HEK293 (cell line): ENCODE data around the gene MAPKAPK3.
A peak's percentile ranks its signal among the peaks of the same experiment; 100 is the strongest.

Experiments used
- CTCF ChIA-PET: fragments of 350-600 bp; formaldehyde crosslinking; extraction: SDS; loops from one replicate; lab custom pipeline; 2021; ENCODE audit warnings: antibody characterized with exemption; lab: Yijun Ruan, JAX
- POLR2A ChIA-PET: fragments of 300-600 bp; formaldehyde crosslinking; extraction: SDS; loops from one replicate; lab custom pipeline; 2020; ENCODE audit warnings: antibody characterized with exemption, inconsistent platforms; lab: Yijun Ruan, JAX
- H3K27ac ChIP-seq: fragments of 200-500 bp; sonication (Bioruptor generic); 2 replicates; pipeline ENCODE4 v1.5.1; 2014; ENCODE audit warnings: low read depth, low read length, control low read depth, inconsistent platforms; ENCODE audit errors: extremely low read depth
- H3K36me3 ChIP-seq, 2 experiments: fragments of 200-500 bp in 1 of 2; sonication (Bioruptor generic) in 1 of 2; 1 replicate in 1 of 2; 2 replicates in 1 of 2; pipeline ENCODE4 v1.5.1; 2014 to 2017; ENCODE audit warnings: inconsistent platforms in 2 of 2, low read length in 2 of 2; ENCODE audit not compliant: control insufficient read depth in 2 of 2, insufficient read depth in 1 of 2
- H3K4me1 ChIP-seq: fragments of 200-500 bp; sonication (Bioruptor generic); 2 replicates; pipeline ENCODE4 v1.5.1; 2014; ENCODE audit warnings: mild to moderate bottlenecking, low read length, inconsistent platforms; ENCODE audit not compliant: control insufficient read depth, insufficient read depth
- H3K4me3 ChIP-seq: 2 replicates; pipeline ENCODE4 v1.5.1; 2011; ENCODE audit warnings: low read depth, mild to moderate bottlenecking, control low read depth, low read length, moderate library complexity
- H3K9me3 ChIP-seq: fragments of 200-500 bp; sonication (Bioruptor generic); 2 replicates; pipeline ENCODE4 v1.5.1; 2014; ENCODE audit warnings: low read depth, low read length, inconsistent platforms; ENCODE audit not compliant: control insufficient read depth, insufficient read depth
- BCL11B ChIP-seq: fragments of 450-650 bp; formaldehyde crosslinking; IDR thresholded peaks from 2 replicates; pipeline ENCODE4 v1.5.1; 2016; ENCODE audit warnings: low read depth, missing biosample characterization, missing genetic modification characterization
- EGR2 ChIP-seq: fragments of 450-650 bp; formaldehyde crosslinking; IDR thresholded peaks from 2 replicates; pipeline ENCODE4 v1.5.1; 2016; ENCODE audit warnings: low read depth, missing biosample characterization, missing genetic modification characterization
- GLIS2 ChIP-seq: fragments of 450-650 bp; formaldehyde crosslinking; IDR thresholded peaks from 2 replicates; pipeline ENCODE4 v1.5.1; 2016; ENCODE audit warnings: missing biosample characterization, missing genetic modification characterization
- INSM2 ChIP-seq: fragments of 450-650 bp; formaldehyde crosslinking; IDR thresholded peaks from 2 replicates; pipeline ENCODE4 v1.5.1; 2016; ENCODE audit warnings: missing biosample characterization, missing genetic modification characterization
- TCF7L2 ChIP-seq: IDR thresholded peaks from 2 replicates; pipeline ENCODE4 v1.6.1; 2011; ENCODE audit warnings: low read depth, mild to moderate bottlenecking, inconsistent platforms, low read length, moderate library complexity, borderline replicate concordance
- ZBTB44 ChIP-seq: fragments of 450-650 bp; IDR thresholded peaks from 2 replicates; pipeline ENCODE4 v1.5.1; 2018; ENCODE audit warnings: missing biosample characterization, mild to moderate bottlenecking, missing genetic modification characterization
- ZFHX2 ChIP-seq: fragments of 450-650 bp; formaldehyde crosslinking; conservative IDR thresholded peaks from 2 replicates; pipeline ENCODE4 v1.5.1; 2016; ENCODE audit warnings: missing biosample characterization, missing genetic modification characterization
- ZFP3 ChIP-seq: fragments of 450-650 bp; formaldehyde crosslinking; IDR thresholded peaks from 2 replicates; pipeline ENCODE4 v1.5.1; 2016; ENCODE audit warnings: low read depth, missing biosample characterization, missing genetic modification characterization
- ZIC2 ChIP-seq: fragments of 450-650 bp; formaldehyde crosslinking; IDR thresholded peaks from 2 replicates; pipeline ENCODE4 v1.5.1; 2016; ENCODE audit warnings: missing biosample characterization, missing genetic modification characterization
- ZNF175 ChIP-seq: fragments of 450-650 bp; formaldehyde crosslinking; IDR thresholded peaks from 2 replicates; pipeline ENCODE4 v1.5.1; 2016; ENCODE audit warnings: missing biosample characterization, missing genetic modification characterization
- ZNF19 ChIP-seq: fragments of 450-650 bp; formaldehyde crosslinking; IDR thresholded peaks from 2 replicates; pipeline ENCODE4; 2016; ENCODE audit warnings: missing biosample characterization, missing genetic modification characterization, low read depth
- ZNF223 ChIP-seq: fragments of 450-650 bp; formaldehyde crosslinking; IDR thresholded peaks from 2 replicates; pipeline ENCODE4 v1.5.1; 2016; ENCODE audit warnings: missing biosample characterization, missing genetic modification characterization
- ZNF23 ChIP-seq: fragments of 450-650 bp; formaldehyde crosslinking; IDR thresholded peaks from 2 replicates; pipeline ENCODE4 v1.5.1; 2016; ENCODE audit warnings: missing biosample characterization, missing genetic modification characterization, borderline replicate concordance
- ZNF404 ChIP-seq: fragments of 450-650 bp; formaldehyde crosslinking; IDR thresholded peaks from 2 replicates; pipeline ENCODE4 v1.5.1; 2017; ENCODE audit warnings: missing biosample characterization, missing genetic modification characterization
- ZNF473 ChIP-seq: fragments of 450-650 bp; formaldehyde crosslinking; IDR thresholded peaks from 2 replicates; pipeline ENCODE4 v1.5.1; 2017; ENCODE audit warnings: missing biosample characterization, missing genetic modification characterization
- ZNF501 ChIP-seq: fragments of 450-650 bp; formaldehyde crosslinking; IDR thresholded peaks from 2 replicates; pipeline ENCODE4 v1.5.1; 2016; ENCODE audit warnings: missing biosample characterization, missing genetic modification characterization
- ZNF510 ChIP-seq: fragments of 450-650 bp; formaldehyde crosslinking; IDR thresholded peaks from 2 replicates; pipeline ENCODE4 v1.5.1; 2018; ENCODE audit warnings: mild to moderate bottlenecking, missing genetic modification characterization, missing biosample characterization; ENCODE audit not compliant: insufficient replicate concordance
- ZNF518A ChIP-seq: fragments of 450-650 bp; formaldehyde crosslinking; conservative IDR thresholded peaks from 2 replicates; pipeline ENCODE4 v1.5.1; 2016; ENCODE audit warnings: low read depth, missing biosample characterization, missing genetic modification characterization
- ZNF530 ChIP-seq: fragments of 450-650 bp; formaldehyde crosslinking; IDR thresholded peaks from 2 replicates; pipeline ENCODE4 v1.5.1; 2016; ENCODE audit warnings: low read depth, missing biosample characterization, missing genetic modification characterization
- ZNF560 ChIP-seq: fragments of 450-650 bp; formaldehyde crosslinking; IDR thresholded peaks from 2 replicates; pipeline ENCODE4 v1.5.1; 2017; ENCODE audit warnings: missing biosample characterization, missing genetic modification characterization, borderline replicate concordance
- ZNF639 ChIP-seq: fragments of 450-650 bp; formaldehyde crosslinking; IDR thresholded peaks from 2 replicates; pipeline ENCODE4 v1.5.1; 2016; ENCODE audit warnings: missing biosample characterization, missing genetic modification characterization
- ZNF664 ChIP-seq: fragments of 450-650 bp; formaldehyde crosslinking; IDR thresholded peaks from 2 replicates; pipeline ENCODE4 v1.5.1; 2016; ENCODE audit warnings: missing biosample characterization, missing genetic modification characterization
- ZNF792 ChIP-seq: fragments of 450-650 bp; formaldehyde crosslinking; IDR thresholded peaks from 2 replicates; pipeline ENCODE4 v1.5.1; 2016; ENCODE audit warnings: missing biosample characterization, missing genetic modification characterization
- ZSCAN30 ChIP-seq: fragments of 450-650 bp; IDR thresholded peaks from 2 replicates; pipeline ENCODE4 v1.5.1; 2018; ENCODE audit warnings: missing biosample characterization, mild to moderate bottlenecking, missing genetic modification characterization, moderate library complexity

Gene MAPKAPK3

GRCh38 chr3:50600141-50600753 lies 16.7 kb upstream of the MAPKAPK3 start:
- H3K36me3 ChIP-seq: no peaks in the 10 kb centered on the region
- TF ChIP-seq ZNF223 (tag by site-specific recombination): no peak
- TF ChIP-seq ZNF792 (tag by site-specific recombination): no peak
- TF ChIP-seq GLIS2 (tag by site-specific recombination): no peak
- TF ChIP-seq ZNF530 (tag by site-specific recombination): no peak
- no peak for TF ChIP-seq ZNF639
- 0 out of 2 replicates have a peak, but pooled peaks have one; percentile 4 for TF ChIP-seq ZFHX2 (tag by site-specific recombination)
- TF ChIP-seq, all 188 proteins: peak for 1
- POLR2A ChIA-PET: no interaction called here
- Histone ChIP-seq H3K27ac (no peak overlapping the region), H3K4me1 (no peaks in the 10 kb centered on the region), H3K9me3 (no peaks in the 10 kb centered on the region), H3K4me3 (no peak overlapping the region)
- CTCF ChIA-PET: interaction anchor here (0.8 kb wide), 1 partner anchor 15 kb away, joined by 3 read pairs; no protein-coding TSS in a partner anchor

GRCh38 chr3:50600841-50601591 lies 15.9 kb upstream of the MAPKAPK3 start:
- CTCF ChIA-PET: no interaction called here
- Histone ChIP-seq H3K9me3 (no peaks in the 10 kb centered on the region), H3K36me3 (no peaks in the 10 kb centered on the region), H3K27ac (peak overlapping the region; percentile 29), H3K4me1 (no peaks in the 10 kb centered on the region), H3K4me3 (no peak overlapping the region)
- POLR2A ChIA-PET: interaction anchor here (1.5 kb wide), 1 partner anchor 11 kb away, joined by 5 read pairs; the partner anchor contains the start of gene CISH
- no peak for TF ChIP-seq ZFP3 (tag by site-specific recombination)
- TF ChIP-seq ZNF404 (tag by site-specific recombination): no peak
- no peak for TF ChIP-seq ZNF664
- TF ChIP-seq ZNF473: no peak
- no peak for TF ChIP-seq ZSCAN30 (tag by site-specific recombination)
- TF ChIP-seq BCL11B (tag by site-specific recombination): no peak
- TF ChIP-seq EGR2 (tag by site-specific recombination): peak; percentile 33; the same call in 1 of the 2 replicates
- no peak for TF ChIP-seq ZNF23 (tag by site-specific recombination)
- no peak for TF ChIP-seq TCF7L2
- TF ChIP-seq ZNF501 (tag by site-specific recombination): no peak
- no peak for TF ChIP-seq INSM2 (tag by site-specific recombination)
- no peak for TF ChIP-seq ZNF518A (tag by site-specific recombination)
- TF ChIP-seq ZNF175 (tag by site-specific recombination): no peak
- TF ChIP-seq ZFHX2 (tag by site-specific recombination): peak; percentile 40; the same call in 1 of the 2 replicates
- TF ChIP-seq ZNF510 (tag by site-specific recombination): no peak
- TF ChIP-seq ZNF19: no peak
- TF ChIP-seq ZNF560 (tag by site-specific recombination): no peak
- peak; percentile 66 for TF ChIP-seq ZBTB44 (tag by site-specific recombination)
- TF ChIP-seq ZIC2 (tag by site-specific recombination): no peak
